GM12892 (cell line): Measurements from ENCODE around the gene NSD2.
A peak's percentile ranks its signal among the peaks of the same experiment; 100 is the strongest.

Source experiments
- DNase-seq: peaks from one replicate; pipeline ENCODE4 v3.0.0; 2011; ENCODE audit not compliant: insufficient read length
- FAIRE-seq: peaks from 2 replicates; lab custom pipeline; 2011; peaks lifted over from hg19 to GRCh38; lab: Jason Lieb, UNC
- POLR2A ChIP-seq: IDR thresholded peaks from 2 replicates; pipeline ENCODE4 v1.6.1; 2011; ENCODE audit warnings: low read depth, low read length, control low read depth
- POLR2AphosphoS5 ChIP-seq: IDR thresholded peaks from 2 replicates; pipeline ENCODE4 v1.6.1; 2011; ENCODE audit warnings: low read depth, low read length, control low read depth
- TAF1 ChIP-seq: IDR thresholded peaks from 2 replicates; pipeline ENCODE4 v1.6.1; 2011; ENCODE audit warnings: low read depth, mild to moderate bottlenecking, control low read depth, low read length, borderline replicate concordance

NSD2 gene

DNA sequence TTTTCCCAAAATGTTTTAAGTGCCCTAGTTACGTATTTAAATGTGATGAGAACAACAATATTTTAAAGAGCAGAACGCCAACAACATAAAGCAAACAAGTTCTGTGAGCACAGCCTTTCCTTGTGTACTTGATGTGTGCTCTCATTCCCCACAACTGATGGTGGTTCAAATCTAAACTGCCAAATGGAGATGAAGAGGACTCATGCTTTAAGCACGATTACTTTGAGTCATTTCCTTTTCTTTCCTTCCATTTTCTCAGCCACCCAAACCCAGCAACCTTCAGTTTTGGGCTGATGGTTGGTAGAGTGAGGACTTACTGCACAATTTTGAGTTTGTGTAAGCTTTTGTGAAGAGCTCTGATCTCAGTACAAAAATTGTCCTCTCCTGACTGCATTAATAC lies 1.7 kb downstream of the NSD2 start:
- peak; percentile 79 for FAIRE-seq
- peak; percentile 81 for TF ChIP-seq POLR2AphosphoS5
- no peak for TF ChIP-seq TAF1
- peak; percentile 86 for TF ChIP-seq POLR2A

DNA sequence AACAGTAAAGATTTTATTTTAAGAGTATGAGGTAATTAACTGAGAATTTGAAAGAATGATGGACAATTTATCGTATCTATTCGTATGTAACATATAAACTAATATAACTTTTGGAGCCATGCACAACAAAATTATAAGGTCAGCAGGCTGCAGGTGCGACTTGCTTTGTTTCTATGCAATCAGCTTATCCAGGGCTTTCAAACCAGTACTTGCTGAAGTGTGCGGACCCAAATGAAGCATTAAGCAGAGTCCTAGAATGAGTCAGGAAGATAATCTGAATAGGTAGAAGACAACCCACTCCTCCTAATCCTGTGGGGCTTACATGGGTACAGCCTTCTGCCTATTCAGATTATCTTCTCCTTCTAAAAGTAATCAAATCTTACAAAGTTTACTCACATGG lies 2.1 kb downstream of the NSD2 start:
- no peak for DNase-seq
- FAIRE-seq: peak; percentile 48
- TF ChIP-seq POLR2AphosphoS5: no peak
- TF ChIP-seq POLR2A: no peak
- TF ChIP-seq TAF1: no peak

More for the DNA sequence above, 1.7 kb downstream of the NSD2 start:
- DNase-seq: no peak

DNA sequence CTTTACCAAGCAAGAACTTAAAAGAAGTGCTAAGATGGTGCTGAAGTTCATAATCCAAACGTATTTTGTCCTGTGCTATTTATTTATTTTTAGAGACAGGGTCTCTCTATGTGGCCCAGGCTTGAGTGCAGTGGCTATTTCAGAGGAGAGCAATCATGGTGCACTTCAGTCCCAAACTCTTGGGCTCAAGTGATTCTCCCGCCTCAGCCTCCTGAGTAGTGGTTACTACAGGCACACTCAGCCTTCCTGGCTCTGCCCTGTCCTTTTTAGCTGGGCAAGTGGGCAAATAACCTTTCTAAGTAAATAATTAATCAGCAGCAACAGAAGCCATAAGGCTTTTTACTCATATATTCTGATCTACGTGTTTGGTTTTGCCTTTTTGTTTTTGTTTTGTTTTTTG lies 2.6 kb downstream of the NSD2 start:
- TF ChIP-seq POLR2AphosphoS5: no peak
- TF ChIP-seq TAF1: no peak
- TF ChIP-seq POLR2A: no peak
- no peak for FAIRE-seq
- DNase-seq: no peak

DNA sequence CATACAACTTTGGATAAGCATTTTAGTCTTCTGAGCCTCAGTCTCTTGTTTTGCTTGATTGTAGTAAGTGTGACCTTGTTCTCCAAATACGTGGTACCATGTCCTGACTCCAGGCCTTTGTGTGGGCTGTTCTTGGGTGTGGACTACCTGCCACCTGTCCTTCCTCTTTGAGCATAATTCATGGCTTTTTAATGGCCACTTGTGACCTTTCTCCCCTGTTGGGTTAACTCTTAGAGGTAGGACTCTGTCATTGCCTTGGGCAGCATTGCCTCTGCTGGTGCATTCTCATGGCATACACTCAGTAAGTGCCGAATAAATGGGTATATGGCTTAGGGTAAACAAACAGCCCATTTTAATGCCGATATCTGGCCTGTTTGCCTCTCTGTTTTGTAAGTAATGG lies 3.0 kb downstream of the NSD2 start:
- peak; percentile 30 for FAIRE-seq
- TF ChIP-seq POLR2A: no peak
- TF ChIP-seq POLR2AphosphoS5: no peak
- TF ChIP-seq TAF1: no peak
- no peak for DNase-seq

DNA sequence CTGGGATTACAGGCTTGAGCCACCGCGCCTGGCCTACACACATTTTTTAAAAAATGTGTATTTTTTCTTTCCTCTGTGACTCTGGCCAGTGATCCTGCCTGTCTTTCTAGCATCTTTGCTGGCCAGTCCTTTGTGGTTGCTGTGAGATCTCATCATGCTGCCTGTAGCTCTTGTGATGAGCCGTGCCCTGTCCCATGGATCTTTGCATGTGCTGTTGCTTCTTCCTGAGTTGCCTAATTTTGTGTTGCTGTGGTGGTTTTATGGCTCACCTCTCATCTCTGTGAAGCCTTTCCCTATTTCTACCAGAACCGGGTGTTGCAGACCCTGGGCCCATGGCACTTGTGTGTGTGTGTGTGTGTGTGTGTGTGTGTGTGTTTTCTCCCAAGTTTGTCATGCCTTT lies 8.3 kb downstream of the NSD2 start:
- no peak for TF ChIP-seq POLR2AphosphoS5
- no peak for TF ChIP-seq TAF1
- TF ChIP-seq POLR2A: no peak
- FAIRE-seq: no peak

DNA sequence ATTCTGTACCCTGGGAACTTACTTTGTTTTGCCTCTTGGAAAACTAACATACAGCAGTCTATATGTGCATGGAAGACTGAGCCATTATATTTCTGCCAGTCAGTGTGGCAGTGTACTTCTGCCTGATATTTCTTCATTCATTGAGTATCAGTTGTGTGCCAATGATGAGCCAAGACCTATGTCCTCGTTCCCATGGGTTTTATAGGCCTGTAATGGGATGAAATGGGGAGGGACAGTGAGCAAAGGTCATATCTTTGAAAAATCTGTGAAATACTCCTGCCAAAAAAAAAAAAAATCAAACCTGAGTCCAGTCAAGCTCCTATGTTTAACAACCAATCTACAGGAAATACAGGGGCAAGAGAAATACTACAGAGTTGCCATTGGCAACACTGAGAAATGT lies 9.1 kb downstream of the NSD2 start:
- FAIRE-seq (no peak), DNase-seq (no peak)
- no peak for TF ChIP-seq POLR2AphosphoS5
- TF ChIP-seq POLR2A: no peak
- no peak for TF ChIP-seq TAF1

More for the DNA sequence above, 8.3 kb downstream of the NSD2 start:
- no peak for DNase-seq

DNA sequence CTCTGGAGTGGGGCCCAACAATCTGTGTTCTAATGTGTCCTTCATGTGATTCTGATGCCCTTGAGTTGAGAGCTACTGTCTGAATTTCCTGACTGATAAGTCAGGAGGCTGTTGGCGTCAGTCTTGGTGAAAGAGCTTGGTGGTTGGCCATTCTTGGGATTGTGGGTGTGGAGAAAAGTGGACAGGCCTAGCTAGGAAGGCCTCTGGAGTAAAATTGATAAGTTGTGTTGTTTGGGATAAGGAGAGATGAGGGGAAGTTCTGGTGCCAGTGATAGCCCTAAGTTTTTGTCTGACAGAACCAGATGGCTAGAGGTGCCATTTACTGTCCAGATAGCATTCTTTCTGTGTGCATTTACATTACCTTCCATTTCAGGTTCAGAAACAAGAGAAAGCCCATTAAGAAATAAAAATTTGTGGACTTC lies 11.7 kb downstream of the NSD2 start:
- no peak for DNase-seq
- FAIRE-seq: no peak
- no peak for TF ChIP-seq POLR2AphosphoS5
- no peak for TF ChIP-seq TAF1
- no peak for TF ChIP-seq POLR2A

DNA sequence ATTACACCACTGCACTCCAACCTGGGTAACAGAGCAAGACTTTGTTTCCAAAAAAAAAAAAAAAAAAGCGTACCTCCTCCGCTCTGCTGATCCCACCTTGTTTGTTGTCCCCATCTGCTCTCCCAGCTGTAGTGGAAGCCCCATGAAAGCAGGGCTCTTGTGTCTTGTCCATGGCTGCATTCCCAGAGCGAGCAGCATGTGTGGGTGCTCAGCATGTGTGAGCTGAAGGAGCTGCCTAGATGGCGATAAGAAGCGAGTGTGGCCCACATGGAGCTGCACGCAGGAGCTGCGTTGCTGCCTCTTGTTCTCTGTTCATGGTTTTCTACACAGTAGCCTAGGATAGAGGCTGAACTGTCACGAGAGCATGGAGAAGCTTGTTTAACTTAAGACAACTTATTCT lies 12.4 kb downstream of the NSD2 start:
- DNase-seq (no peak), FAIRE-seq (no peak)
- TF ChIP-seq POLR2A (no peak), TAF1 (no peak), POLR2AphosphoS5 (no peak)

DNA sequence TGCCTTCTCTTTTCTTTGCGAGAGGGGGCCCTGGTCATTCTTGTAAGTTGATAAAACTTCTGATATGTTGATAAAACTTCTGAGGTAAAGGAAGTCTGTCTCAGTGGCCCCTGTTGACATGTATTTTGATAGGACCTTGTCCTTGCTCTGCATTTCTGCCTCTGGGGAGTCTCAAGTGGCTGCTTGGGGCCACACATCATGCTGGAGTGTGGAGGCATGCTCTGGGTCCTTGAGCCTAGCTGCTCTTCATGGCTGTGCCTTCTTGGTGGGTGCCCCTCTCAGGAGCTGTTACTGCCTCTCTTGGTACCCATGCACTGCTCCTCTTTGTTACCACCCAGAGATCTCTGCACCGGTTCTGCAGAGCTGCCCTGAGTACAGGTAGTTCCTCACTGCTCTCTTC lies 14.2 kb downstream of the NSD2 start:
- DNase-seq (no peak), FAIRE-seq (no peak)

DNA sequence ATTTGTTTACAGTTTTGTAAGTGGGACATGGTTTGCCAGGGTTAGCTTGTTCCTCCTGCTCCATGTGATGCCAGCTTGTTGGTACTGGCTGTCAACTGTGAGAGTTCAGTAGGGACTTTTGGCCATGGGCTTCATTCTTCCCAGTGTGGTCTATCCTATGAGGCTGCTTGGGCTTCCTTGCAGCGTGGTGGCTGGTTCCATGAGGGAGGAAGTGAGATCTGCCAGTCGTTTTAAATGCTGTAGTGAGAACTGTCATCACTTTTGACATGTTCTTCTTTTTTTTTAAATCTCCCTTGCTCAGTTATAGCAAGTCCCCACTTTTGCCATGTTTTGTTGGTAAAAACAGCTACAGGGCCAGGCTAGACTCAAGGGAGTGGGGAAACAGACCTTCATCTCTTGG lies 15.9 kb downstream of the NSD2 start:
- no peak for FAIRE-seq
- no peak for DNase-seq
- no peak for TF ChIP-seq POLR2AphosphoS5
- no peak for TF ChIP-seq TAF1
- no peak for TF ChIP-seq POLR2A

More for the DNA sequence above, 14.2 kb downstream of the NSD2 start:
- TF ChIP-seq TAF1 (no peak), POLR2A (no peak), POLR2AphosphoS5 (no peak)

DNA sequence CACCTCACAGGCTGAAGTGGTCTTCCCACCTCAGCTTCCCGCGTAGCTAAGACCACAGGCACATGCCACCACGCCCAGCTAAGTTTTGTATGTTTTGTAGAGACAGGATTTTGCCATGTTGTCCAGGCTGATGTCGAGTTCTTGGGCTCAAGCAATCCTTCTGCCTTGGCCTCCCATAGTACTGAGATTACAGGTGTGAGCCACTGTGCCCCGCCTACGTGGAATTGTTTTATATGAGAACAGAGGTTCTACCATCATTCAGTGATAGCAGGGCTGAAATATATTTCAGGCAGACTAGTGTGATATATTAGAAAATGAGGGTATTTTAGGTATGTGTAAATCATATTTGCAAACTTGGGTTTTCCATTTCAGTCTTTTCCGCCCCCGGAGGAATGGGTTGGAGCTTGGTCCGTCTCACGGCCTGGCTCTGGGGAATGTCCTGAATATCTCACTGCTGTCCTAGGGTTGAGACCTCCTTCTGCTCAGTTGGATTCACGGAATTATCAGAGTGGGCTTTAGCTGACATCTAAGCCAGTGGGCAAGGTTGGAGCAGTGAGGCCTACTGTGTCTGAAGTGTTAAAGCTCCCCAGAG lies 19.9 kb downstream of the NSD2 start:
- DNase-seq (no peak), FAIRE-seq (no peak)
- no peak for TF ChIP-seq POLR2A
- no peak for TF ChIP-seq TAF1
- TF ChIP-seq POLR2AphosphoS5: no peak

DNA sequence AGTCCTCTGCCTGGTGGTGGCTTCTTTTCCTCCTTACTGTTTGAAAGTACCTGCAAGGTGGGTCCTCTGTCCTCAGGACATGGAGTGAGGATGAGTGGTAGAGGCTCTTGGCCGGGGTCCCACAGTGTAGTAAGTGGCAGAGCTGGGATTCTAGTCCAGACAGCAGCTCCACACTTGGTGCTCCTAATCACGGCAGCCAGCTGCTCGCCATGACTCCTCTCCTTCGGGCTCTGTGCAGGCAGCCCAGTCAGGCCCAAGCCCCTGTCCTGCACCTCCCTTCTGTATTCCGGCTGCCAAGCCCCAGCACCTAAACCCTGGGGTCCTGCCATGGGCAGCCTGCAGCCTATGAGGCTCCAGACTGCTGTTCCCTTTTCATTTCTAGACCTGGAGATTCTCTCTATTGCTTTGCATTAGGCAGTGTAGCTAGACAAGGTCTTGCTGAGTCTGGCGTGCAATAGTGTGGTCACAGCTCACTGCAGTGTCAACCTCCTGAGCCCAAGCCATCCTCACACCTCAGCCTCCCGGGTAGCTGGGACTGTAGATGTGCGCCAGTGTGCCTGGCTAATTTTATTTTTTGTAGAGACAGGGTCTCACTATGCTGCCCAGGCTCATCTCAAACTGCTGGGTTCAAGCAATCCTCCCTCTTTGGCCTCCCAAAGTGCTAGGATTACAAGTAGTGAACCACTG lies 24.9 kb downstream of the NSD2 start:
- no peak for DNase-seq
- TF ChIP-seq POLR2AphosphoS5: no peak
- no peak for TF ChIP-seq POLR2A
- no peak for TF ChIP-seq TAF1
- no peak for FAIRE-seq

DNA sequence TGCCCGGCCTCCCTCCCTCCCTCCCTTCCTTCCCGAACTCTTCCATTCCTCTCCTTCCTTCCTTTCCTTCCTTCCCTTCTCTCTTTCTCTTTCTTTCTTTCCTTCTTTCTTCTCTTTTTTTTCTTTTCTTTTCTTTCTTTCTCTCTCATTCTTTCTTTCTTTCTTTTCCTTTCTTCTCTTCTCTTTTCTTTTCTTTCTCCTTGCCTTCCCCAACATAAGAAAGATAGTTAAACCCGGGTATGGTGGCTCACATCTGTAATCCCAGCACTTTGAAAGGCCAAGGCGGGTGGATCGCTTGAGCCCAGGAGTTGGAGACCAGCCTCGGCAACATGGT lies 25.4 kb downstream of the NSD2 start:
- DNase-seq (no peak), FAIRE-seq (no peak)
- no peak for TF ChIP-seq POLR2A
- TF ChIP-seq POLR2AphosphoS5: no peak
- no peak for TF ChIP-seq TAF1

DNA sequence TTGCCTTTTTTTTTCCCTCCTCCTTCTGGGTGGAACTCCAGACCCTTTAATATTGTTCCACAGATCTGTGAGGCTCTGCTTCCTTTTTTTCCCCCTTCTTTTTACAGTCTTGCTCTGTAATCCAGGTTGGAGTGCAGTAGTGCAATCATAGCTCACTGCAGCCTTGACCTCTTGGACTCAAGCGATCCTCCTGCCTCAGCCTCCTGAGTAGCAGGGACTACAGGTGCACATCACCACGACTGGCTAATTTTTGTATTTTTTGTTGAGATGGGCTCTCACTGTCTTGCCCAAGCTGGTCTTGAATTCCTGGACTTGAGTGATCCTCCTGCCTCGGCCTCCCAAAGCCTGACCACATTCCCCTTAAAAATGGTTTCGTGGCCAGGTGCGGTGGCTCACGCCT lies 26.8 kb downstream of the NSD2 start:
- no peak for DNase-seq
- FAIRE-seq: no peak
- TF ChIP-seq TAF1 (no peak), POLR2AphosphoS5 (no peak), POLR2A (no peak)
